Activated CD4-positive, alpha-beta memory T cell treated with anti-CD3 and anti-CD28 coated beads for 36 hours (primary cell): Measurements from ENCODE around the gene MRPL52. TPM values are rescaled to one million over a fixed set of nuclear protein-coding genes. Genes with fewer than 3 reads are reported as not detected.

Experiments used
- CTCF ChIA-PET: fragments of 350-600 bp; sonication (Branson Sonifier 250); formaldehyde crosslinking; loops from one replicate; lab custom pipeline; 2021; ENCODE audit warnings: antibody characterized with exemption, inconsistent platforms; lab: Charles Lee
- POLR2A ChIA-PET: fragments of 350-600 bp; sonication (Branson Sonifier 250); formaldehyde crosslinking; loops from one replicate; lab custom pipeline; 2021; ENCODE audit warnings: antibody characterized with exemption; lab: Charles Lee
- DNase-seq: peaks from one replicate; pipeline ENCODE4 v3.0.0-alpha.2; 2020
- H3K27ac Mint-ChIP-seq: one replicate; pipeline ENCODE4 v1.8.0; 2021; ENCODE audit warnings: mixed read lengths
- H3K27me3 Mint-ChIP-seq: one replicate; pipeline ENCODE4 v1.8.0; 2021; ENCODE audit warnings: mixed read lengths
- H3K36me3 Mint-ChIP-seq: one replicate; pipeline ENCODE4 v1.8.0; 2021; ENCODE audit warnings: mixed read lengths
- H3K4me1 Mint-ChIP-seq: one replicate; pipeline ENCODE4 v1.8.0; 2021; ENCODE audit warnings: low read depth, mixed read lengths
- H3K4me3 Mint-ChIP-seq: one replicate; pipeline ENCODE4 v1.8.0; 2021; ENCODE audit warnings: mild to moderate bottlenecking, mixed read lengths
- H3K9me3 Mint-ChIP-seq: one replicate; pipeline ENCODE4 v1.8.0; 2021; ENCODE audit warnings: mixed read lengths
- intact Hi-C: fragments of 100-400 bp; cut with micrococcal nuclease; formaldehyde crosslinking; loops from one replicate; pipeline ENCODE4 v1.15.1; 2023
- total RNA-seq, 2 experiments: library from RNA; stranded (reverse); gene quantifications; one replicate each; pipeline ENCODE4 v1.2.3, GENCODE V29; 2021

Gene MRPL52
- total RNA-seq, 2 experiments from 2014 or later: 152 to 156 TPM

- no peaks in the 10 kb centered on the region for H3K9me3 Mint-ChIP-seq
- no peak for DNase-seq
- H3K36me3 Mint-ChIP-seq: peaks cover 30% of the 10 kb centered on the region
- ChIA-PET POLR2A (no interaction called here), CTCF (interaction anchor here (0.9 to 1.2 kb wide), 2 partner anchors 8 to 23 kb away, joined by 3 to 4 read pairs; no protein-coding TSS in a partner anchor)
- intact Hi-C loops: no loop called here
- H3K4me1 Mint-ChIP-seq: peaks cover 24% of the 10 kb centered on the region
- H3K27me3 Mint-ChIP-seq: no peaks in the 10 kb centered on the region
- no peak overlapping the region for H3K27ac Mint-ChIP-seq
- no peak overlapping the region for H3K4me3 Mint-ChIP-seq
Observed at GRCh38 chr14:22878271-22879246, 48.9 kb downstream of the MRPL52 start.

DNA sequence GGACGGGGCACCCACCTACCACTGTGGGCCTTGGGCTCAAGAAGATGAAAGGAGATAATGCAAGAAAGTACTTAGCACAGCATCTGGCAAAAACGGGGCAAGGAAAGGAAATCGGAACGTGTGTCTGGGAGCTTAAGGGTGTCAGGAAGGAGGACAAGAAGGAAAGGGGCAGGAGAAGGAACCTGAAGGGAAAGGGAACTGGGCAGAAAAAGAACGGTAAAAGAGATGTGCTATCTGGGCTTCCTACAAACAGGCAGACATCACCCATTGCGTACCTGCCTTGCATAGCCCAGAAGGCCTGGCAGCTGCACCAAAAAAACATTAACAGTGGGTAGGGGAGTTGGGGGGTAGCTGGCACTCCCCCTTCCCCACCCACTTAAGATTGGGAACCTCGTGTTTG is 52.4 kb downstream of the MRPL52 start:
- H3K9me3 Mint-ChIP-seq: no peaks in the 10 kb centered on the region
- H3K4me3 Mint-ChIP-seq: no peak overlapping the region
- intact Hi-C loops: no loop called here
- CTCF ChIA-PET: interaction anchor here (1.0 to 9.0 kb wide), 5 partner anchors 10 to 312 kb away, joined by 3 to 115 read pairs (median 4); partner anchors contain the start of gene LRP10
- no peaks in the 10 kb centered on the region for H3K27me3 Mint-ChIP-seq
- peaks cover 11% of the 10 kb centered on the region for H3K36me3 Mint-ChIP-seq
- H3K27ac Mint-ChIP-seq: no peak overlapping the region
- POLR2A ChIA-PET: interaction anchor here (1.0 to 1.9 kb wide), 3 partner anchors 8 to 11 kb away, joined by 3 to 8 read pairs (median 3); partner anchors contain the start of gene LRP10
- DNase-seq: no peak
- peaks cover 29% of the 10 kb centered on the region for H3K4me1 Mint-ChIP-seq

- ChIA-PET CTCF (interaction anchor here (1.0 to 9.0 kb wide), 6 partner anchors 10 to 312 kb away, joined by 3 to 115 read pairs (median 6); partner anchors contain the start of gene LRP10), POLR2A (interaction anchor here (1.0 to 1.9 kb wide), 4 partner anchors 7 to 14 kb away, joined by 3 to 8 read pairs (median 4); partner anchors contain the start of gene LRP10)
- Mint-ChIP-seq H3K27me3 (no peaks in the 10 kb centered on the region), H3K4me1 (peaks cover 35% of the 10 kb centered on the region), H3K27ac (no peak overlapping the region), H3K36me3 (peaks cover 9% of the 10 kb centered on the region), H3K4me3 (no peak overlapping the region), H3K9me3 (no peaks in the 10 kb centered on the region)
- peak; percentile 53 for DNase-seq
- intact Hi-C loops: no loop called here
Observed at GRCh38 chr14:22882529-22883172, 53.0 kb downstream of the MRPL52 start.

GRCh38 chr14:22883173-22883976 is 53.7 kb downstream of the MRPL52 start, which contains the start of gene REM2:
Gene REM2, plus strand, starts transcription at chr14:22883222. Its CDS starts 66 bp downstream, at chr14:22883288.
- no peak within 1 kb of the TSS for H3K4me3 Mint-ChIP-seq
- H3K27me3 Mint-ChIP-seq: no peaks in the 10 kb centered on the region
- H3K9me3 Mint-ChIP-seq: no peaks in the 10 kb centered on the region
- CTCF ChIA-PET: interaction anchor here (1.5 to 9.0 kb wide), 4 partner anchors 11 to 313 kb away, joined by 4 to 115 read pairs (median 8); partner anchors contain the start of gene LRP10
- DNase-seq: no peak
- peaks cover 42% of the 10 kb centered on the region for H3K4me1 Mint-ChIP-seq
- H3K27ac Mint-ChIP-seq: no peak within 1 kb of the TSS
- H3K36me3 Mint-ChIP-seq: peaks cover 2% of the 10 kb centered on the region
- POLR2A ChIA-PET: interaction anchor here (0.5 to 1.9 kb wide), 3 partner anchors 10 to 130 kb away, joined by 3 to 8 read pairs (median 6); no protein-coding TSS in a partner anchor
- intact Hi-C loops: no loop called here

GRCh38 chr14:22884076-22884737 is 54.5 kb downstream of the MRPL52 start:
- no peaks in the 10 kb centered on the region for H3K27me3 Mint-ChIP-seq
- H3K36me3 Mint-ChIP-seq: no peaks in the 10 kb centered on the region
- no peak overlapping the region for H3K27ac Mint-ChIP-seq
- ChIA-PET POLR2A (interaction anchor here (1.6 kb wide), 1 partner anchor 12 kb away, joined by 6 read pairs; no protein-coding TSS in a partner anchor), CTCF (interaction anchor here (1.1 to 9.0 kb wide), 6 partner anchors 12 to 314 kb away, joined by 3 to 115 read pairs (median 6); partner anchors contain the start of gene LRP10)
- intact Hi-C loops: no loop called here
- H3K4me1 Mint-ChIP-seq: peaks cover 44% of the 10 kb centered on the region
- no peak for DNase-seq
- no peaks in the 10 kb centered on the region for H3K9me3 Mint-ChIP-seq
- H3K4me3 Mint-ChIP-seq: no peak overlapping the region

Other genes starting within 250 kb of the MRPL52 start
- gene DAD1, start 240.7 kb upstream of the MRPL52 start, total RNA-seq: 100 to 1,000 TPM; 292 to 305 TPM
- 10 to 100 TPM; 10.0 to 13.6 TPM for gene ABHD4, start 231.6 kb upstream of the MRPL52 start, total RNA-seq
- gene OR6J1, start 185.5 kb upstream of the MRPL52 start, total RNA-seq: not detected
- 100 to 1,000 TPM; 131 to 136 TPM for gene OXA1L, start 63.2 kb upstream of the MRPL52 start, total RNA-seq
- gene SLC7A7, start 14.5 kb upstream of the MRPL52 start, total RNA-seq: under 1 TPM; 0.10 to 0.34 TPM
- gene MMP14, start 6.7 kb downstream of the MRPL52 start, total RNA-seq: 1 to 10 TPM; 1.1 to 1.4 TPM
- gene LRP10, start 41.9 kb downstream of the MRPL52 start, total RNA-seq: 10 to 100 TPM; 62.4 to 64.3 TPM
- gene REM2, start 53.3 kb downstream of the MRPL52 start, total RNA-seq: under 1 TPM; 0.36 to 0.77 TPM
- 10 to 100 TPM; 55.0 to 56.0 TPM for gene RBM23, start 89.3 kb downstream of the MRPL52 start, total RNA-seq
- 100 to 1,000 TPM in 1 of 2 experiments, 10 to 100 TPM in 1; 85.6 to 100 TPM for gene PRMT5, start 99.5 kb downstream of the MRPL52 start, total RNA-seq
- 10 to 100 TPM; 84.4 to 86.6 TPM for gene HAUS4, start 127.2 kb downstream of the MRPL52 start, total RNA-seq
- 1 to 10 TPM; 1.5 to 1.7 TPM for gene AJUBA, start 152.7 kb downstream of the MRPL52 start, total RNA-seq
- gene C14orf93, start 180.3 kb downstream of the MRPL52 start, total RNA-seq: 10 to 100 TPM in 1 of 2 experiments, 1 to 10 TPM in 1; 7.5 to 10.8 TPM
- 100 to 1,000 TPM; 116 to 119 TPM for gene PSMB5, start 205.0 kb downstream of the MRPL52 start, total RNA-seq
- not detected for gene PSMB11, start 212.3 kb downstream of the MRPL52 start, total RNA-seq
- 1 to 10 TPM in 1 of 2 experiments, under 1 TPM in 1; 1.00 to 1.1 TPM for gene CDH24, start 227.6 kb downstream of the MRPL52 start, total RNA-seq